Thymus (tissue), 14 donors: ENCODE data around the gene TOR1AIP1. TPM values are rescaled to one million over a fixed set of nuclear protein-coding genes. Genes with fewer than 3 reads are reported as not detected.
A peak's percentile ranks its signal among the peaks of the same experiment; 100 is the strongest.
"Not testable (repeated sequence)": the region's sequence is repeated elsewhere in the genome, so short reads cannot be mapped to it uniquely, and the experiment has no call there.

Source experiments
- DNase-seq, 9 donors: peaks; one replicate each; pipeline ENCODE4 v3.0.0-alpha.2; 2013; ENCODE audit warnings: low spot score in 9 of 9, low read depth in 6 of 9, missing footprints in 1 of 9
- H3K27ac ChIP-seq, 2 donors: one replicate each; pipeline ENCODE4 v1.5.1; 2013; ENCODE audit warnings: control low read depth in 1 of 2, low read depth in 1 of 2, low read length in 1 of 2, mild to moderate bottlenecking in 1 of 2, moderate library complexity in 1 of 2
- H3K27me3 ChIP-seq, 2 donors: one replicate each; pipeline ENCODE4 v1.5.1; 2013; ENCODE audit warnings: low read length in 1 of 2; ENCODE audit not compliant: control insufficient read depth in 2 of 2, insufficient read depth in 1 of 2
- H3K36me3 ChIP-seq, 2 donors: one replicate each; pipeline ENCODE4 v1.5.1; 2013; ENCODE audit warnings: low read length in 1 of 2, mild to moderate bottlenecking in 1 of 2, moderate library complexity in 1 of 2; ENCODE audit not compliant: control insufficient read depth in 2 of 2, insufficient read depth in 2 of 2
- H3K4me1 ChIP-seq, 2 donors: one replicate each; pipeline ENCODE4 v1.5.1; 2013; ENCODE audit warnings: low read length in 2 of 2; ENCODE audit not compliant: control insufficient read depth in 2 of 2, insufficient read depth in 2 of 2
- H3K4me3 ChIP-seq, 2 donors: one replicate each; pipeline ENCODE4 v1.5.1; 2013; ENCODE audit warnings: low read length in 2 of 2, control low read depth in 1 of 2, mild to moderate bottlenecking in 1 of 2
- H3K9me3 ChIP-seq, 2 donors: one replicate each; pipeline ENCODE4 v1.5.1; 2013; ENCODE audit warnings: low read length in 1 of 2, mild to moderate bottlenecking in 1 of 2; ENCODE audit not compliant: control insufficient read depth in 2 of 2, insufficient read depth in 1 of 2
- WGBS: extraction: QIAGEN DNeasy Blood & Tissue Kit; methylation state at CpG from one replicate; pipeline ENCODE4 v1.1.7; 2013; 5-methylcytosine and 5-hydroxymethylcytosine counted together
- long read RNA-seq, 10 donors: transcript quantifications; one replicate each; lab custom pipeline, GENCODE V29; 2026
- polyA plus RNA-seq: library from polyadenylated mRNA; stranded (reverse); fragments of 200-250 nt; gene quantifications from one replicate; pipeline ENCODE4 v1.2.3, GENCODE V29; 2013
- total RNA-seq: library from RNA; stranded (reverse); fragments of 120-200 nt; gene quantifications from one replicate; pipeline ENCODE4 v1.2.4, GENCODE V29; 2013
- donor health status: healthy.

Gene TOR1AIP1
- total RNA-seq = 33.5 TPM
- polyA plus RNA-seq = 27.9 TPM
- long read RNA-seq, donor 1, full-length matches to known transcripts = 2 of 2 reads
- long read RNA-seq, donor 1, partial matches to known transcripts = 0 of 2 reads
- long read RNA-seq, donor 1, other reads (novel, unspliced or antisense) = 0 of 2 reads
- long read RNA-seq, donor 2, full-length matches to known transcripts = 35 of 35 reads
- long read RNA-seq, donor 2, partial matches to known transcripts = 0 of 35 reads
- long read RNA-seq, donor 2, other reads (novel, unspliced or antisense) = 0 of 35 reads
- long read RNA-seq, donor 3, full-length matches to known transcripts = 14 of 33 reads
- long read RNA-seq, donor 3, partial matches to known transcripts = 19 of 33 reads
- long read RNA-seq, donor 3, other reads (novel, unspliced or antisense) = 0 of 33 reads
- long read RNA-seq, donor 4, full-length matches to known transcripts = 1 of 14 reads
- long read RNA-seq, donor 4, partial matches to known transcripts = 13 of 14 reads
- long read RNA-seq, donor 4, other reads (novel, unspliced or antisense) = 0 of 14 reads
- long read RNA-seq, donor 5, full-length matches to known transcripts = 12 of 12 reads
- long read RNA-seq, donor 5, partial matches to known transcripts = 0 of 12 reads
- long read RNA-seq, donor 5, other reads (novel, unspliced or antisense) = 0 of 12 reads
- long read RNA-seq, donor 6, full-length matches to known transcripts = 13 of 13 reads
- long read RNA-seq, donor 6, partial matches to known transcripts = 0 of 13 reads
- long read RNA-seq, donor 6, other reads (novel, unspliced or antisense) = 0 of 13 reads
- long read RNA-seq, donor 7, full-length matches to known transcripts = 14 of 14 reads
- long read RNA-seq, donor 7, partial matches to known transcripts = 0 of 14 reads
- long read RNA-seq, donor 7, other reads (novel, unspliced or antisense) = 0 of 14 reads
- long read RNA-seq, donor 8, full-length matches to known transcripts = 6 of 13 reads
- long read RNA-seq, donor 8, partial matches to known transcripts = 7 of 13 reads
- long read RNA-seq, donor 8, other reads (novel, unspliced or antisense) = 0 of 13 reads
- long read RNA-seq, donor 9, full-length matches to known transcripts = 7 of 7 reads
- long read RNA-seq, donor 9, partial matches to known transcripts = 0 of 7 reads
- long read RNA-seq, donor 9, other reads (novel, unspliced or antisense) = 0 of 7 reads
- long read RNA-seq, donor 10, full-length matches to known transcripts = 10 of 10 reads
- long read RNA-seq, donor 10, partial matches to known transcripts = 0 of 10 reads
- long read RNA-seq, donor 10, other reads (novel, unspliced or antisense) = 0 of 10 reads

- H3K36me3 ChIP-seq = peaks cover 0 to 15% of the 10 kb centered on the region in 2 donors
- under 1% methylated on average over 72 of the region's 72 CpGs for WGBS
- H3K4me3 ChIP-seq = peak within 1 kb of the TSS; percentile 64 to 83
- peak; percentile 90 to 99 (median 96) for DNase-seq
- no peaks in the 10 kb centered on the region for H3K9me3 ChIP-seq
- peaks cover 0 to 8% of the 10 kb centered on the region in 2 donors for H3K4me1 ChIP-seq
- H3K27ac ChIP-seq = peak within 1 kb of the TSS; percentile 100
- no peaks in the 10 kb centered on the region for H3K27me3 ChIP-seq
Measured at GRCh38 chr1:179882253-179883039, at the start of gene TOR1AIP1. TSS of gene TOR1AIP1 (plus strand) at chr1:179882285. CDS start at chr1:179882503, 218 bp downstream.

GRCh38 chr1:179836686-179837445 lies 45.2 kb upstream of the TOR1AIP1 start:
- peaks cover 13 to 15% of the 10 kb centered on the region in 2 donors for H3K4me1 ChIP-seq
- H3K27ac ChIP-seq, H3K36me3 ChIP-seq, H3K27me3 ChIP-seq, H3K9me3 ChIP-seq, DNase-seq, H3K4me3 ChIP-seq: not testable (repeated sequence)
- WGBS = over 99% methylated on average over 38 of the region's 38 CpGs

GRCh38 chr1:179840107-179840506 lies 42.0 kb upstream of the TOR1AIP1 start:
- 99% methylated on average over 3 of the region's 3 CpGs for WGBS
- peaks cover 0 to 8% of the 10 kb centered on the region in 2 donors for H3K36me3 ChIP-seq
- no peak overlapping the region for H3K4me3 ChIP-seq
- no peaks in the 10 kb centered on the region for H3K4me1 ChIP-seq
- H3K27me3 ChIP-seq = no peaks in the 10 kb centered on the region
- H3K27ac ChIP-seq = no peak overlapping the region
- no peak for DNase-seq
- no peaks in the 10 kb centered on the region for H3K9me3 ChIP-seq

GRCh38 chr1:179848233-179848632 lies 33.9 kb upstream of the TOR1AIP1 start:
- Histone ChIP-seq H3K27ac (no peak overlapping the region), H3K36me3 (peaks cover 21 to 49% of the 10 kb centered on the region in 2 donors), H3K4me3 (no peak overlapping the region), H3K4me1 (no peaks in the 10 kb centered on the region), H3K9me3 (no peaks in the 10 kb centered on the region), H3K27me3 (no peaks in the 10 kb centered on the region)
- 99% methylated on average over 3 of the region's 3 CpGs for WGBS
- no peak for DNase-seq

- Histone ChIP-seq H3K9me3 (no peaks in the 10 kb centered on the region), H3K27ac (no peak overlapping the region), H3K27me3 (no peaks in the 10 kb centered on the region), H3K4me1 (no peaks in the 10 kb centered on the region), H3K36me3 (peaks cover 18 to 37% of the 10 kb centered on the region in 2 donors), H3K4me3 (no peak overlapping the region)
- WGBS = 12% methylated on average over 1 of the region's 1 CpG
- no peak for DNase-seq
Measured at GRCh38 chr1:179853102-179853501, 29.0 kb upstream of the TOR1AIP1 start.

- 99% methylated on average over 4 of the region's 4 CpGs for WGBS
- not testable (repeated sequence) for H3K9me3 ChIP-seq, H3K27ac ChIP-seq, H3K4me1 ChIP-seq, DNase-seq, H3K4me3 ChIP-seq, H3K27me3 ChIP-seq
- peaks cover 8 to 15% of the 10 kb centered on the region in 2 donors for H3K36me3 ChIP-seq
Measured at GRCh38 chr1:179855831-179856230, 26.3 kb upstream of the TOR1AIP1 start.

- no peaks in the 10 kb centered on the region for H3K27me3 ChIP-seq
- WGBS = 96% methylated on average over 2 of the region's 2 CpGs
- no peaks in the 10 kb centered on the region for H3K4me1 ChIP-seq
- DNase-seq = no peak
- H3K27ac ChIP-seq = no peak overlapping the region
- H3K4me3 ChIP-seq = no peak overlapping the region
- no peaks in the 10 kb centered on the region for H3K9me3 ChIP-seq
- H3K36me3 ChIP-seq = peaks cover 5 to 12% of the 10 kb centered on the region in 2 donors
Measured at GRCh38 chr1:179856296-179856695, 25.8 kb upstream of the TOR1AIP1 start.
